Stimulated activated CD4-positive, alpha-beta T cell treated with anti-CD3 and anti-CD28 coated beads, TNF-alpha, amount 100 ng/mL, for 1 hour (primary cell): ENCODE measurements around the gene TSPOAP1.

Source experiments
- DNase-seq, 3 donors: peaks; one replicate each; pipeline ENCODE4 v3.0.0-alpha.2; 2020; ENCODE audit warnings: low read depth in 3 of 3, low spot score in 1 of 3

Gene TSPOAP1

DNA sequence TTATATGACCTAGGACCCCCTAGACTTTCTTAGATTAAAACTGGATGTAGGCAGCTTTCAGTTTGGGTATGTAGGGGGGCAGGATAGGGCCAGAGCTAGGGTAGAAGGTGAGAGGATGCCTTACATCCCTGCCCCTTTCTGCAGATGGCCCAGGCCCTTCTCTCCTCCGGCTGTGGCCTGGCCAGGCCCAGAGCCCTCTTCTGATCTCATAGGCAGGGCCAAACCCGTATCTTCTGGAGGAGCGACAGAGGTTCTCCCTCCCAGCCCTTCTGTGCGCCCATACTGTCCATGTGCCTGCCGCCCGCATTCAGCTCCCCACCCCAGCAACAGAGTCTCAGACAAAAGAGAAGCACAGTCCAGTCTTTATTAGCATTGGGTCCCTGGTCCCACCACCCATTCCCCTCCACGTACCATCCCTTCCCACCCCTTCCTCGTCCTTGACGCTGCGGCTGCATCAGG lies 2.0 kb upstream of the TSPOAP1 start:
- DNase-seq, result no peak

DNA sequence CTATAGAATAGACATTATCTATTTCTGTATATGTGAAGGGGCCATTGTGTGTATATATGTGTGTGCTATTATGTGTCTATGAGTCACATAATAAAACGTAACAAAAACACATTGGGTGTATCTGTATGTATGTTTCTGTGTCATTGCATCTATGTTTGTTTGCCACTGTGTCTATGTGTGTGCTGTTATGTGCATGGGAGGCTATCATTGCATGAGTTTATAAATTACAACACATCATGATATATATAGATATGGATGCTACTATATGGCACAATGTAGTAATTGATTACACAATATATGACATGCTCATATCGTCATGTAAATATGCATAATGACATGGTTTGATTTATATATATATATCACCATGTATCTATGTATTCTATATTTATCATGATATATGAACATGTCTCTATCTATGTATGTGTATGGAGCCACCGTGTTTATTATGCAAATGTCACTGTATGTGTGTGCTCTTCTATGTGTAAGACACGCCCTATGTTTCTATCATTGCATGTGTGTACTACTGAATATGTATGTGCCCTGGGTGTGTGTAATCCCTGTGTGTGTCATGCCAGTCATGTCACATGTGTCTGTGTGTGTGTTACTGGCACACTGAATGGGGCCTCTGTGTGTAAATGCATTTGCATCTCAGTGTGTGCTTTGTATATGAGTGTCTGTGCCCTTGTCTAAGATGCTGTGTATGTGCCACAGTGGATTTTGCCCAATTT lies 1.4 kb upstream of the TSPOAP1 start:
- DNase-seq, result peak in 1 of 3 donors; percentile 30

GRCh38 chr17:58329035-58329809 lies 627 bp upstream of the TSPOAP1 start:
- DNase-seq, result peak; percentile 63 to 81 (median 78)

- DNase-seq, result peak in 1 of 3 donors; percentile 46
These were observed 1.0 kb downstream of the TSPOAP1 start for GRCh38 chr17:58327363-58328194.

DNA sequence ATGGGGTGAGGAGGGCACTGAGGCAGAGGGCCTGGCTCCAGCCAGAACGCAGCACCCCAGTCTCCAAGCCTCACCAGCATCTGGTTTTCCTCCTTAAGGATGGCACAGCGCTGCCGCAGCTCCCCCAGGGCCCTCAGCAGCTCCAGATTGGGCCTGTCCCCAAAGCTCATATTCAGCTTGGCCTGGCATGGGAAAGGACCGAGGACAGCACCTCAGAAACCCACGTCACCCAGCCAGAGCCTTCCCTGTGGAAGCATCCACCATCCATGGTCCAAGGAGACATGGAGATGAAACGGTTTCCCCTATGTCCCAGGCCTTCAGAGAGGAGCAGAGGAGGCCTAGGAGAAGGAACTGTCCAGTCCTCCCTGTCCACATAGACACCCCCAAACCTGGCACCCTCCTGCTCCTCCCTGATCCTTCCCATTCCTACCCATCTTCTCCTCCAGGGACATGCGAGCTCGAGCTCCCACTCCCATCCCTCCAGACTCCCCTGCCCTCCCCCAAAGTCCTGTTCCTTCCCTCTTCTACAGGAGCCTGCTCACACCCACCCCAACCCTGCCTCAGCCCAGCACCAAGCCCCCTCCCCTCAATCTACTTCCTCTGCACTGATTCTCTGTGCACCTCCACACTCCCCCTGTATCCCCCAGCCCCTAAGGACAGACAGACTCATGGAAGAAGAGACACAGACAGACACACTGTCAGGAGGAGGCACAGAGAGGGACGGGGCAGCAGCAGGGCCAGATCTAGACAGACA lies 1.8 kb downstream of the TSPOAP1 start:
- DNase-seq, result no peak

- DNase-seq, result no peak
These were observed 2.6 kb downstream of the TSPOAP1 start for GRCh38 chr17:58325976-58326468.

DNA sequence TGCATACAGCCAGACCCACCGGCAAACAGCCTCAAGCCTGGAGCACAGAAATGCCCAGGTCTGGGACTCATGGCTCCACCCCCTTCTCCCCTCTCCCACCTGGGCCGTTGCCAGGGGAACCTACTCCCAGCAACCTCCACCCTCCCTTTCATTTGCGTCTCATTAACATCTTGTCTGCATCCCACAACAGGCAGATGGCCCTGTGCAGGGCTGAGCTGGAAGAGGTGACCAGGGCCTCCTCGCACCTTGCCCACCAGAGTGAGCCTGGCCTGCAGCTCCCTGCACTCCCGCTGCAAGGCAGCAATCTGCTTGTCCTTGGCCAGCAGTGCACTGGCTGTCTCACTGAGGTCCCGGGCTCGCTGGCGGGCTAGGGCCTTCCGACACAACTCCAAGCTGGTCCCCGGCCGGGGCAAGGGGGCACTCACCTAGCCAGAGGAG lies 3.3 kb downstream of the TSPOAP1 start:
- no peak for DNase-seq

DNA sequence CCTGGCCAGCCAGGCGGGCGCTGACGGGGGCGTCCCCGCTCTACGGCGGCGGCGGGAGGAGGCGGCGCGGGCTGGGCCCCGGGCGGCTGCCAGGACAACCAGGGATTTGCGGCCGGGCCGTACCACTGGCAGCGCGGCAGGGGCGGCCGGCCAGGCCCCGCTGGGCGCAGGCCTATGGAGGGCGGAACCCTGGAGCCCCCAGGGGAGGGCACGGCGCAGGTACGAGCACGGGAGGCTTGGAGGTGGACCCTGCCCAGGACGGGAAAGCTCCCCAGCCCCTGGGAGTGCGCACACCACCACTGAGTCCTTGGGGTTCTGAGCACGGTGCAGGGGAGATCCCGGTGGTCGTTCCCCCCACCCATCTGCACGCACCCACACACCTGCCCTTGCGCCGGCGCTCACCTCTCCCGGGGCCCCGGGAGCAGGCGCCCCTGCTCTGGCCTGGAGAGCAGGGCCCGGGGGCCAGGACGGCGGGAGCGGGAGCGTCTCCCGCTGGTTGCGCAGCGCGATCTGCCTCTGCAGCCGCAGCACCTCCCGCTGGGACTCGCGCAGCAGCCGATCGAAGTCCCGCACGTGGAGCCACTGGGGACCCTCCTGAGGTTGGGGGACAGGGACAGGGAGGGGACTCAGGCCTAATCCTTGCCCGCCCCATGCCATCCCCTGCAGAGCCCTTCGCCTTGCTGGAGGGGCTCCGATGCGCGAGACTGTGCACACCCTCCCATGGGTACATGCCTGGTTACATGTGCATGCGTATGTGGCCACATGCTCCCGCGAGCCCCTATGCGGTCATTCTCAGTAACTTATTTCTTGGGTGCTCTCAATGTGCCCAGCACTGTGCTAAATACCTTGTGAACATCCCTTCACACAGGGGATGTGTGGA lies 3.9 kb downstream of the TSPOAP1 start:
- no peak for DNase-seq

- DNase-seq, result no peak
These were observed 4.6 kb downstream of the TSPOAP1 start for GRCh38 chr17:58324056-58324408.

DNA sequence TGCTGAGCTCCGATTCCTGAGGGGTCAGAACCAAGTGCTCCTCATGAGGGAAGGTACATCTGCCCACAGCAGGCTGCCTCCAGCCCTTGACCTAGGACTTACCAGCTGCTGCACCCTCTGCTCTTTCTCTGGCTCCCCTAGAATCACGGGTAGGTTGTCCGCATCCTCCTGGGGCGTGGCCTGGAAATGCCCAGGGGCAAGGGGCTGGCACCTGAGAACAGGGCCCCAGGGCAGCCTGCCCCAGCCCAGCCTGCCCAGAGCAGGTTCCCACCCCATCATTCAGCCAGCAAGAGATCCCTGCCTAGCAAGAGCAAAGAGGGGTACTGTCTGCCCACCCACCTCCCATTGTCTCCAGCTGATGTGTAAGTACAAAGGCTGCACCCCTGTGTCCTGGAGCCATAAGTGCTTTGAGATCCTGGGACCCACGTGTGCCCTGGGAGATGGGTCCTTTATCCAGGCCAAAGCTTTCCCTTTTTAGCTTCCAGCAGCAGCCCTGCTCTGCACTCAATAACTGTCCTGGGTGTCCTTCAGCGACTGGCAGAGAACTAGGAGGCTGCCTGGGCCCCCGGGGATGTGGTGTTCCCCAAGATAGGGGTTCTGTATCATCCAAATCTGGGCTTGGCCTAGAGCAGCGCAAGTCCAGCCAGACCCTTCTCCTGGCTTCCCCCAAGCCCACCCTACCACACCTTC lies 5.1 kb downstream of the TSPOAP1 start:
- DNase-seq, result no peak

- no peak for DNase-seq
These were observed 5.9 kb downstream of the TSPOAP1 start for GRCh38 chr17:58322581-58323185.

- DNase-seq, result no peak
These were observed 6.7 kb downstream of the TSPOAP1 start for GRCh38 chr17:58321571-58322525.

GRCh38 chr17:58320570-58321323 lies 7.8 kb downstream of the TSPOAP1 start:
- DNase-seq, result no peak

- no peak for DNase-seq
These were observed 8.4 kb downstream of the TSPOAP1 start for GRCh38 chr17:58320163-58320558.

- DNase-seq, result no peak
These were observed 9.1 kb downstream of the TSPOAP1 start for GRCh38 chr17:58319173-58320162.
